GM19324 (cell line): ENCODE measurements around the gene SLC38A1.
"Not testable (repeated sequence)": the region's sequence is repeated elsewhere in the genome, so short reads cannot be mapped to it uniquely, and the experiment has no call there.

ENCODE experiments used
- ATAC-seq: cut with Tn5 transposase; IDR thresholded peaks from one replicate; pipeline ENCODE4 v1.9.1; 2021; ENCODE audit warnings: mild to moderate bottlenecking, moderate library complexity; ENCODE audit not compliant: unreplicated experiment, low FRiP score

Gene SLC38A1

DNA sequence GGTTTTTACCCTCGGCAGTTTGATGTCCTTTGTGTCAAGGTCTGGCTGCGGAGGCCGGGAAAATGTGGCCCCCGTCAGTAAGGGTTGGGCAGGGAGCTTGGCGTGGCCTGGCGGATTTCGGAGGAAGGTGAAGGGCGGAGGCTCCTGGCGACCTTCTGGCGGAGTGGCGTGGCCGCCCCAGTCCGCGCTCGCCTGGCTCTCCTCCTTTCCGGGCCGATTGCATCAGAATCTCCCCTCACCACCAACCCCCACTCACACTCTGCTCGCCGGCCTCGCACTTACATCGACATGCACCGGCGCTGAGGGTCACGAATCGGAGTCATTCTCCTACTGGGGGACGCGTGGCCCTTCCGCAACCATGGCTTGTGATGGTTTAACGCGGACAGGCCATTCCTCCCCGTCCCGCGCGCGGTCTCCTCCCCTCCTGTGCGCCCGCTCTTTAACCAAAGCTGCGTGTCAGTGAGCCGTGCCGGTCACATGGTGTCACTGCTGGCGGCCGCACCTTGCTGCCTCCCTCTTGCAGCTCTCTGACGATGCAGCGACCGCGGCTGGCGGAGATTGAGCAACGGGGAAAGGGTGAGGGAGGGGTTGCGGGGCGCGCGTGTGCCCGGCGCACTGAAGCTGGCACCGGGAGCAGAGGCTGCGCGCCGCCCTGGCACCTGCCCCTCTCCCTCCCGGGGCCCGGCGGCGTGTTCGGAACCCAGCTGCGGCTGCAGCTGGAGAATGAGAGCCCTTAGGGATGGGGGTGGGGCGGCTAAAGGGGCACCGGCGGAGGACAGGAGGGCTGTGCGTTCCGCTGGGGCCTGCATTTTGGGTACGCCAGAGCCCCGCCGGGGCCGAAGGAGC lies at the start of gene SLC38A1:
SLC38A1 (minus strand) TSS at position 461 of the 846 bp plus-strand sequence. CDS start 29,243 bp downstream, outside the sequence.
- peak; percentile 69 for ATAC-seq

DNA sequence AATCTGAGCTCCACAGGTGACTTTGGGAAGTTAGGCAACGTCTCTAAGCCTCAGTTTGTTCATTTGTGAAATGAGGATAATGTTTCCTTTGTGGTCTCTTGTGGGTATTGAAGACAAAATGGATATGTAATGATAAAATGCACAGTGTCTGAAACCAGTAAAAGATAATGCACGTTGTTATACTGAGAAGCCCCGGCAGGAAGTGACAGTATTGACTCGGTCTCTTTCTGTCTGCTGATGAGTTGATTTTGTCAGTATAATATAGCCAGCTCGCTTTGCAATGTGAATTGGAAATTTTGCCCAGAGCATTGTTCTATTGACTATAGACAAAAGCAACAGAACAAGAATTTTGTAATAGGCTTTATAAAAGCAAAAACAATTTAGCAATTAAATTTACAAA lies 49.2 kb upstream of the SLC38A1 start:
- ATAC-seq = no peak

DNA sequence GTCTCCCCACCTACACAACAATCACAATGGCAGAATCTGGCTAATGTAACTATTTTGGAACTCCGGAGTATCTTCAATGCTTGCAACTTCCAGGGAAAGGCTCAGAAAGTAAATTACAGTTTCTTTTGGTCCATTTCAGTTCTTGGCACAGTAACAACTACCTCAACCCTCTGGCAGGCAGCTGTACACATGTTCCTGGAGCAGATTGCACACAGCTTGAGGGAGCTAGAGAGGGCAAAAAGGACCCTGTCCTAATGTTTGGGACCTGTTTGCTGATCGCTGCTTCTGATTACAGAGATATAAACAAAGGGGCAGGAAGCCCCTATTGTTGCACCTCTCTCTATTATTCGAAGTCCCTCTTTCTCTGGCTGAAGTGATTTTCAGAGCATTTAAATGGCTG lies 35.2 kb upstream of the SLC38A1 start:
- ATAC-seq = no peak

DNA sequence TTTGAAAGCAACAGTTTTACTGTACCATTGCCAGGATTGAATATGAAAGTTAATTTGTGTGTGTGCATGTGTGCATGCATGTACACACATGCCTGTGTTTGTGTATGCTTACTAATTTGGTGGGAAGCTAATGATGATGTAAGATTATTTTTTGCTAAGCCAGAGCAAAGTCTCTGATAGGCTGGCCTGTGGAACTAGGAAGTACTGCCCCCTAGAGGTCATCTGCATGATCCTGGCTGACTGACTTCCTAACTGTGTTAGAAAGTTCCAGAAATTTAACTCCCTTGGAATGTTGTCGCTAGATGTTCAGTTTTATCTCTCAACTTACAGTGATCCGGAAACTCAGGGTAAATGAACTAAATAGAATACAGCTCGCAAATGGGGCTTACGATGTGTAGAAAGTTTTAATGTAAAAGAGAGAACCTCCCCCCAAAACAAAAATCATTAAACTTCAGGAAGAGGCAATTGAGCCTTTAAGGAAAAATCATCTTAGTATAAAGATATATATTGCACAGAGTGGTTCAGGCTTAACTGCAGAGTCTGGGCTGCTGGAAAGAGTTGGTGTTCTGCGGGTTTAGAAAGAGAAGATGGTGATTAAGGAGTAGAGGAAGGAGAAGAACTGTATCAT lies 34.3 kb upstream of the SLC38A1 start:
- ATAC-seq = no peak

DNA sequence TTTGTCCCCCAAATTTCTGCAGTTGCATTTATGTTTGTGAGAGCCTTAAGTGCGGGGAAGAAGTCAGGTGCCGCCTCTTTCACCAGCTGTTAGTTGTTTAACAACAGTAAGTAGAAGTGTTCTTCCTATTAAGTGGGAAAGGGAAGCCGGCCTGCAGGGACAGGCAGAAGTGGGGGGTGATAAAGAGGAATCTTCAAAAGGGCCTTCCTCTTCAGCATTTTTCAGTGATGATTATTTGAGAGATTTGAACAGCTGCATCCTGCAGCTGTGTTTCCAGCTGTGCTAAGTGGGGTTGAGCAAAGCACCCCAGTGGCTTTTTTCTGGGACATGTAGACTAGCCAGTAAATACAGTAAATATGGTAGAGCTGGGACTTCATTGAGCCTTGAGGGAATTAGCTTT lies 32.1 kb upstream of the SLC38A1 start:
- no peak for ATAC-seq

DNA sequence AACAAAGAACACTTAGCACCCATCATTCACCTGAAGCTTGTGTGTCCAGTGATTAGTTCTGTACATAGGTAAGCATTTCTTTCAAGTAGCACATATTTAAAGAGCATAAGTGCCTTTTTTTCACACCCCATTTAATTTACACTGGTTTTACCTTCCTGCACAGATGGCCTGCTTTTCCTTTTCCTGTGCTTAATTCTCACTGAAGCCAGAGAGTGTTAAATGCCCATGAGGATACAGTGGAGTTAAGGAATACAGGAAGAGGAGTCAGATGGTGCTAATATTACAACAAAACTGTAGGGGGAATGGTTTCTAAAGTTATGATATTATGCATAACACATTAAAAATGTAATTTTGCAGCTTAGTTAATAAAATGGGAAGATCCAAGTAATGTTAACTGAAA lies 31.0 kb upstream of the SLC38A1 start:
- no peak for ATAC-seq

DNA sequence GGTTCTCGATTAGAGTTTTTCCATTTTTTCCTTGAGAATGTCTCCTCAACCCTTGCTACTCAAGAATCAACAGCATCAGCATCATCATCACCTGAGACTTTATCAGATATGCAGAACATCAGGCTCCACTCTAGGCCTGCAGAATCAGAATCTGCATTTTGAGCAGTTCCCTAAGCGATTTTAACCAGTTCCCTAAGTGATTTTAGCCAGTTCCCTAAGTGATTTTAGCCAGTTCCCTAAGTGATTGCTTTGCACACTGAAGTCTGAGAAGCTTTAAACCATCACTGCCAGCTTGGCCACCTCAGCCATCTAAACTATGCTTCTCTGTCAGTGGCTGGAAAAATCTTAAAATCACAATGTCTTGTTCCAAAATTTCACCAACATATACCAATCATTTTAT lies 29.4 kb upstream of the SLC38A1 start:
- ATAC-seq = no peak

DNA sequence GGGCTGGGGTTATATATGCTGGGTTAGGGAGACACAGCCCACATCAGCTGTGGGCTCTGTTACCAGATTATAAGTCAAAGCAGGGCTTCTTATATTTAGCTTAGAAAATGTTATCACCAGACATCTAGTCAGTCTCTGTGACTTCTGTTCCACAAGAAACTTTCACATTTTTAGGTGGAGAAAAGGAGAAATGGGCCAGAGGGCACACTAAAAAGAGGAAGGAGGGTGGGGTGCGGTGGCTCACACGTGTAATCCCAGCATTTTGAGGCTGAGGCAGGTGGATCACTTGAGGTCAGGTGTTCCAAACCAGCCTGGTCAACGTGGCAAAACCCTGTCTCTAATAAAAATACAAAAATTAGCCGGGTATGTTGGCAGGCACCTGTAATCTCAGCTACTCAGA lies 28.0 kb upstream of the SLC38A1 start:
- no peak for ATAC-seq

DNA sequence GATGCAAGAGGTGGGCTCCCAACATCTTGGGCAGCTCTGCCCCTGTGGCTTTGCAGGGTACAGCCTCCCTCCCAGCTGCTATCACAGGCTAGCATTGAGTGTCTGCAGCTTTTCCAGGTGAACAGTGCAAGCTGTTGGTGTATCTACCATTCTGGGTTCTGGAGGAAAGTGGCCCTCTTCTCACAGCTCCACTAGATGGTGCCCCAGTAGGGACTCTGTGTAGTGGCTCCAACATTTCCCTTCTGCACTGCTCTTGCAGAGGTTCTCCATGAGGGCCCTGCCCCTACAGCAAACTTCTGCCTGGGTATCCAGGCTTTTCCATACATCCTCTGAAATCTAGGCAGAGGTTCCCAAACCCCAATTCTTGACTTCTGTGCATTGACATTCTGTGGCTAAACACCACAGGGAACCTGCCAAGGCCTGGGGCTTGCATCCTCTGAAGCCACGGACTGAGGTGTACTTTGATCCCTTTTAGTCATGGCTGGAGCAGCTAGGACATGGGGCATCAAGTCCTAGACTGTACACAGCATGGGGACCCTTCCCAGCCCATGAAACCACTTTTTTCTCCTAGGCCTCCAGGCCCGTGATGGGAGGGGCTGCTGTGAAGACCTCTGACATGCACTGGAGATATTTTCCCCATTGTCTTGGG lies 24.0 kb upstream of the SLC38A1 start:
- ATAC-seq = no peak

DNA sequence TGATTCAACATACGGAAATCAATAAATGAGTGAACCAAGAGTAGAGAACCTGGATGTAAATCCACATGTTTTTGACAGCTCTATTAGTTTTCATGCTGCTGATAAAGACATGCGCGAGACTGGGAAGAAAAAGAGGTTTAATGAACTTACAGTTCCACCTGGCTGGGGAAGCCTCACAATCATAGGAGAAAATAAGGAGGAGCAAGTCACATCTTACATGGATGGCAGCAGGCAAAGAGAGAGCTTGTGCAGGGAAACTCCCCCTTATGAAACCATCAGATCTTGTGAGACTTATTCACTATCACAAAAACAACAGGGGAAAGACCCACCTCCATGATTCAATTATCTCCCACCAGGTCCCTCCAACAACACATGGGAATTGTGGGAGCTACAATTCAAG lies 23.1 kb upstream of the SLC38A1 start:
- ATAC-seq = not testable (repeated sequence)

DNA sequence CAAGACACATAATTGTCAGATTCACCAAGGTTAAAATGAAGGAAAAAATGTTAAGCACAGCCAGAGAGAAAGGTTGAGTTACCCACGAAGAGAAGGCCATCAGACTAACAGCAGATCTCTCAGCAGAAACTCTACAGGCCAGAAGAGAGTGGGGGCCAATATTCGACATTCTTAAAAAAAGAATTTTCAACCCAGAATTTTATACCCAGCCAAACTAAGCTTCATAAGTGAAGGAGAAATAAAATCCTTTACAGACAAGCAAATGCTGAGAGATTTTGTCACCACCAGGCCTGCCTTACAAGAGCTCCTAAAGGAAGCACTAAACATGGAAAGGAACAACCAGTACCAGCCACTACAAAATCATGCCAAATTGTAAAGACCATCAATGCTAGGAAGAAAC lies 16.3 kb upstream of the SLC38A1 start:
- ATAC-seq = not testable (repeated sequence)

DNA sequence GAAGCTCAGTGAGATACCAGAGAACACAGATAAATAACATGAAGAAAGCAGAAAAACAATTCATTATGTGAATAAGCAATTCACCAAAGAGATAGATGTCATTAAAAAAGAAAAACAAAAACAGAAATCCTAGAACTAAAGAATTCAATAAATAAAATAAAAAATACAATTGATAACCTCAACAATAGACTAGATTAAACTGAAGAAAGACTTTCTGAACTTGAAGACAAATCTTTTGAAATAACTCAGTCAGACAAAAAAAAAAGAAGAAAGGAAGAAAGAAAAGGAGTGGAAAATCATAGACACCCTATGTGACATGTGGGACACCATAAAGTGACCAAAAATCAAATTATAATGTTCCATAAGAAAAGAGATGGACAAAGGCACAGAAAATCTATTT lies 14.0 kb upstream of the SLC38A1 start:
- ATAC-seq = no peak

DNA sequence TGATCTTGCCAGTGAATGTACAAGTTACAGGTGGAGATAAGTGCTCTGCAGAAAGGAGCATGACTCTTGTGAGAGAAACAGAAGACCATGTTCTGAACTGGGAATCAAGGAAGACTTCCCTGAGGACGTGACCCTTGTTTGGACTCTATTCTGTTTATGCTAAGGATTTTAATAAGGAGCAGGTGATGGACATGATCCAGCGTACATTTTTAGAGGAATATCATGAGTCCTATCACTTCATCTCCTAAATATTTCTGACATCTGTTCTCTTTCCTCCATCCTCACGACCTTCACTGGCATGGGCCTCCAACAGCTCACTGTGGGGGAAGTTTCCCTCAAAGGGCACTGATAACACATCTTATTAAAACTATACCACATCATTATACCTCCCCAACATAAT lies 7.9 kb upstream of the SLC38A1 start:
- ATAC-seq = no peak

DNA sequence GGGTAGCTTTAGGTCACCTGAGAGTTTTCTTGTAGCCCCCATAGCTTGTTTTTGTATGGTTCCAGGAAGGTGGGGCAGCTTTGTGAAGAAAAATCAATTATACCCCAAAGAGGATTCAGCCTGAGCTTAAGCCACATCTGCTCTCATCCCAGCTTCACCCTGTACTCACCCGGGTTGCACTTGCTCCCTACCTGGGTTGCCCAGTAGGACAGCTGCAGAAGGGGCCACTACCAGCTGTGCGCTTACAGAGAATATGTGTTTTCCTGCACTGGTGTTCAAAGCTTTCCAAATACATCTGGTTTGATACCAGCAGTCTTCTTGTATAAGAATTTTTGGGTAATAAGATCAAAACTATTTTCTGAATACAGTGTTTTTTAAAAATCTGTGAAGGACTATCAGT lies 3.0 kb upstream of the SLC38A1 start:
- ATAC-seq = no peak

DNA sequence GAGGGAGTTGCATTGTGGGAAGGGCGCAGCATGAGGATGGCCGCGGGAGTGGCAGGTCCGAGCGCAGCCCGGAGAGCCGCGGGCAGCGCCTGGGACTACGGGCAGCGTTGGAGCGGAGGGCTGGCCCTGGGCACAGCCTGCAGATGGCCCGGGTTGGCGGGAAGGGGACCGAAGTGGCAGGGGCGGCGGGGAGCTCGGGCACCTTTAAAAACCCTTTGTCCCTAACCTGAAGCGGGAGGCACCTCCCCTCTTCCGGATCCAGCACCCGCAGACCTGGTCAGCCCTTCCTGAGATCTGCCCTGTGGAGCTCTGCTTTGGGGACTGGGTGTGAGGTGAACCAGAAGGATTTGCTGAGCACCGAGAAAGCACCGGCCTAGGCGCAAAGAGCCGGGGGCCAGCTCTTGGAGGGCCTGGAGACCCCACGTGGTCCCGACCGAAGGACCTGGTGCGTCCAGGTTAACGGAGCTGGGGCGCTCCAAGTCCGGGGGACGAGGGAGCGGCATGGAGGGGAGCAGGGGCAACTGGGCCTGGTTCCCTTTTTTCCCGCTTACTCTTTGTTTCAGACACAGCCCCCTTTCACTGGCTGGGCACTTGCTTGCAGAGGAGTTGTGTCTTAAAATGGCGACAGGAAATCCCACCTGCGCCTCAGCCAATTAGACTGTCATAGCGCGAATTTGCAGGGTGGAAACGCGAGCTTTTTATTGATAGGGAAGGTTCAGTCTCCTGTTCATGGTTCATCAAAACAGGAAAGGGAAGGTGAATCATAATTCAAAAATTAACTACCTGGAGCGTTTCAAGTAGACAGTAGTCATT lies 792 bp upstream of the SLC38A1 start:
- ATAC-seq = peak; percentile 11

DNA sequence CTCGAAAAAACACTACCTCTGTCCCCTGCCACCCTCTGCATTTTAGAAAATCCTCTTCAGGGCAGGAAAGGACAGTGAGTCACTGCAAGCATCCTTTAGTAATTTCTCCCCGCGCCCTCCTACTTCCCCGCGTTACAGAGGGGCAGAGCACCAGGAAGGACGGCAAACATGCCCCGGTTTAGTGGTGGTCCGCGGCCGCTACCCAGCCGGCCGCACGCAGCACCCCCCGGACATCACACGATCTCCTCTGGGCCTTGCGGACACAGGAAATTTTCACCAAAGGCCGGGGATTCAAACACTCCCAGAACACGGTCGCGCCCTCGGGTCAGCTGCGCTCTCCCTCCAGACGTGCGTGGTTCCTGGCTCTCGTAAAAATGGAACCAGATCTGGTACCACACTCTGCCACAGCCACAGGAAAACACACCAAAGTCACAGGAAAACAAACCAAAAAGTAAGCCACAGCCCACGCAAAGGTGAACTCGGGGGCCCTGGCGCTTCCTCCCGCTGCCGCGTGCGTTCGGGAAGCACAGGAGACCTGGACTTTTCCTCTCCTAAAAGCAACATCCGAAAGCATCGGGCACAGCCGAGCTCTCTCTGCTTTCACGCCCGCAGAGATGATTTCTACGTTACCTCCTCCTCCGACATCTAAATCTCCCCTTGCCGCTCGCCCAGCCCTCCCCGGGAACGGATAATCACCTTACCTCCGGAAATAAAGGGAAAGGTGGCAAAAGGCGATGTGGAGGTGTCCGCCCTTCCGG lies 839 bp downstream of the SLC38A1 start:
- no peak for ATAC-seq

DNA sequence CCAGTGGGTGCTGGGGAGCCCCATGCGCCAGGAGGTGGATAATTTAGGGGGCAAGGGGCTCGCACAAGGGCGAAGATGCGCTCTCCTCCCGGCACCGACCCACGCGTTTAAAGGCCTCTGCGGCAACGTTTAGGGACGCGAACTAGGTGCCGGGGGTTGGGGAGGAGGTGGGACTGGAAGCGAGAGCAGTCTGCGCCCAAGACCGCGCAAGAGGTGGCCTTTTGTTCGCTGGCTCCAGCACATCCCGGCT lies 1.3 kb downstream of the SLC38A1 start:
- no peak for ATAC-seq

DNA sequence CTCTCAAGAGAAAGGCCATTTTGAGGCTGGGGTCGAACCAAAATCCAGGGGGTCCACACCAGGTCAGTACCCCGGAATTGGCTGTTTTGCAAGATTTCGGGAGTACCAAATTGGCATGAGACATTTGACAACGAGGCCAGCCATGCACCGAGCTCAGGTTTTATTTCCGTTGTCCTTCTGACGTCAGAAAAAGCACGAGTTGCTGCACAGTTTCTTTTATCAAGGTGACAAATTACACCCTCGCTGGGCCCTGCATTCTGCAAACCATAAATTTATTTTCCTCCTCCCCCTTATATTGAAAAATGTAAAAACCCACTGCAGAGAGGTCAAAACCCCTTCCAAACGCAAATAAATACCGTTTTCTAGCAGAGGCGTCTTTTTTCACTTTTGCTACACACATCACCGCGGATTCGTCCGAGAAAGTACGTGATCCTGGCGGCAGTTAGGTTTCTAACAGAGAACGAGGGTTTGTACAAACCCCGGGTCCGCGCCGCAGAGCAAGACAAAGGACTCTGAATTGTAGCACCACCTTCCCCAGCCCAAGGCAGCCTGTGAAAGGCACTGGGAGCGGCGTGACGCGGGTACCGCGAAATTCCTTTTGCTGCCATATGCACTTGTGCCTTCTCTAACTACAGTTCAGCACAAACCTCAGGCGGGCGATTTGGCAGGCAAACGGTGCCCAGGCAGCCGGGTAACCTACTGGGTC lies 1.8 kb downstream of the SLC38A1 start:
- ATAC-seq = no peak

DNA sequence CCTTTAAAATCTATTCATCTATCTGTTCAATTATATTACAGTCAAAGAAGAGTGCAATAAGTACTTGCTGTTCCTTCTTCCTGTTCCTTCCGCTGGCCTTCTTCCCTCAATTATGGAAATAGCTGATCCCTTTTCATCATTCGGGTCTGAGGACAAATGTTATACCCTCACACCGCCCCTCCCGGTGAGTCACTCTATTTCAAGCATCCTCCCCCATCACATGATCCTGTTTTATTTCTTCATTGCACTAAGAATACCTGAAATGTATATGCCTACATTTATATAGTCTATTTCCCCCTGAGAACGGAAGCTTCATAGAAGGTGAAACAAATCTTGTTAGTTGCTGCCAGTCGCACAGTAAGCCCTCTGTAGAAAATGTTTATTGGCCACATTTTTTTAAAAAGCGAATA lies 2.5 kb downstream of the SLC38A1 start:
- ATAC-seq = no peak

DNA sequence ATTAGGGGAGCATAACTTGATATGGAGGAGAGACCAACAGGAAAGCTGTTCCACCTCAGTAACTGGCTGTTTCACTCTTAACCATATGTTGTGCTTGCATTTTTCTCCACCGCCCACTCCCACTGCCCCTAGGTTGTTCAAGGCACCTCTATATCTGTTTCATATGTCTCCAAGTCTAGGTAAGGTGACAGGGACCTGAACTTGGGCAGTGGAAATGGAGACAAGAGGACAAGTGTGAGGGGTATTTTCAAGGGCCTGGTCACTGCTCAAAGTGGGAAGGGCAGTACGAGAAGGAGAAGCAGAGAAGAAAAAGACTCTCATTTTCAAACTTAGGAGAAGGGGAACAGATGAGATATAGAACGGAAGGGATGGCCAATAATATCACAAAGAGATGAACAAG lies 3.1 kb downstream of the SLC38A1 start:
- ATAC-seq = no peak
